Measurements from ENCODE around the gene OR12D1.
"Not testable (repeated sequence)": the region's sequence is repeated elsewhere in the genome, so short reads cannot be mapped to it uniquely, and the experiment has no call there.

Gene OR12D1

GRCh38 chr6:29414588-29414987 is at the start of gene OR12D1:
TSS of gene OR12D1 (plus strand) at chr6:29414928.
- no peak for DNase-seq

- no peak for DNase-seq
Measured at GRCh38 chr6:29368765-29369164, 46.0 kb upstream of the OR12D1 start, which contains the start of gene OR5V1. TSS of gene OR5V1 (minus strand) at chr6:29368865. CDS start at chr6:29356195, 12,670 bp downstream.

- no peak for DNase-seq
Measured at GRCh38 chr6:29375191-29375590, 39.5 kb upstream of the OR12D1 start, which contains the start of gene OR12D3. TSS of gene OR12D3 (minus strand) at chr6:29375291. CDS start at chr6:29375287, 4 bp downstream.

- no peak for DNase-seq
Measured at GRCh38 chr6:29376003-29376402, 38.7 kb upstream of the OR12D1 start.

- DNase-seq: no peak
Measured at GRCh38 chr6:29388533-29388932, 26.2 kb upstream of the OR12D1 start.

- no peak for DNase-seq
Measured at GRCh38 chr6:29395331-29395730, 19.4 kb upstream of the OR12D1 start, which contains the start of gene OR12D2. TSS of gene OR12D2 (plus strand) at chr6:29395631. CDS start at chr6:29396700, 1,069 bp downstream.

- no peak for DNase-seq
Measured at GRCh38 chr6:29399525-29399924, 15.2 kb upstream of the OR12D1 start.

- DNase-seq: no peak
Measured at GRCh38 chr6:29403801-29404200, 10.9 kb upstream of the OR12D1 start.

GRCh38 chr6:29419516-29419915 is 4.8 kb downstream of the OR12D1 start:
- no peak for DNase-seq

- DNase-seq: no peak
Measured at GRCh38 chr6:29424168-29424567, 9.4 kb downstream of the OR12D1 start.

- DNase-seq: no peak
Measured at GRCh38 chr6:29424575-29424974, 9.8 kb downstream of the OR12D1 start.

GRCh38 chr6:29425075-29425474 is 10.3 kb downstream of the OR12D1 start:
- DNase-seq: no peak

GRCh38 chr6:29426654-29427053 is 11.9 kb downstream of the OR12D1 start:
- DNase-seq: no peak

- not testable (repeated sequence) for DNase-seq
Measured at GRCh38 chr6:29436730-29437129, 22.0 kb downstream of the OR12D1 start.

- DNase-seq: no peak
Measured at GRCh38 chr6:29439006-29439405, 24.3 kb downstream of the OR12D1 start, which contains the start of gene OR10C1. TSS of gene OR10C1 (plus strand) at chr6:29439306. CDS start at chr6:29440016, 710 bp downstream.

GRCh38 chr6:29442719-29443118 is 28.0 kb downstream of the OR12D1 start:
- DNase-seq: no peak

GRCh38 chr6:29444031-29444430 is 29.3 kb downstream of the OR12D1 start:
- not testable (repeated sequence) for DNase-seq

- no peak for DNase-seq
Measured at GRCh38 chr6:29447670-29448069, 32.9 kb downstream of the OR12D1 start.

GRCh38 chr6:29451471-29452193 is 36.9 kb downstream of the OR12D1 start:
- DNase-seq: no peak

GRCh38 chr6:29456971-29457370 is 42.2 kb downstream of the OR12D1 start, which contains the start of the genes OR11A1 and OR2H1:
TSS of gene OR11A1 (minus strand) at chr6:29457071. CDS start at chr6:29427641, 29,430 bp downstream.
TSS of gene OR2H1 (plus strand) at chr6:29457155. CDS start at chr6:29461770, 4,615 bp downstream.
- DNase-seq: no peak

GRCh38 chr6:29461021-29461814 is 46.5 kb downstream of the OR12D1 start:
- no peak for DNase-seq

- DNase-seq: no peak
Measured at GRCh38 chr6:29462022-29462421, 47.3 kb downstream of the OR12D1 start.

- no peak for DNase-seq
Measured at GRCh38 chr6:29465279-29465678, 50.6 kb downstream of the OR12D1 start.

Data from right forelimb (tissue), 1 donor.